GM12874 (cell line): ENCODE results near the gene PALLD.

Experiments used
- CTCF ChIP-seq: IDR thresholded peaks from 2 replicates; pipeline ENCODE4 v1.5.1; 2011; ENCODE audit warnings: low read depth, mild to moderate bottlenecking, control low read depth, low read length, moderate library complexity; ENCODE audit not compliant: insufficient read depth

Gene PALLD

DNA sequence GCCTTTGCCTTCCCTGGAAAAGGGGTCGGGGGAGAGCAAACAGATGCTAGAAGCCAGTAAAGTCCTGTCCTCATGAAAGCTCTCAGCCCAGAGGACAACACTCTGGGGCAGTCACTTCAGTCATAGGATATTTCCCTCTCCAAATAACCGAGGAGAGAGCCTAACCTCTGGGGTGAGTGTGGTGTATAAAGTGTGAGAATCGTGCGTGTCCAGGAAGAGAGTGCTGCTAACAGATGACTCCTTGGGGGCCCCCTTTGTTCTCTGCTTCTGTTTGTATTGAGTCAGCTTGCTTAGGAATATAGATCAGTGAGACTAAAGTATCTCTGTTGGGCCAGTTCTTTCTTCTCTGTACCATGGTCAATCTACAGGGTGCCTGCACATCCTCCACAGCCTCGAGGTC, 247.2 kb downstream of the PALLD start:
- no peak for TF ChIP-seq CTCF

- no peak for TF ChIP-seq CTCF
Measured at GRCh38 chr4:168748807-168749206, 252.0 kb downstream of the PALLD start.

DNA sequence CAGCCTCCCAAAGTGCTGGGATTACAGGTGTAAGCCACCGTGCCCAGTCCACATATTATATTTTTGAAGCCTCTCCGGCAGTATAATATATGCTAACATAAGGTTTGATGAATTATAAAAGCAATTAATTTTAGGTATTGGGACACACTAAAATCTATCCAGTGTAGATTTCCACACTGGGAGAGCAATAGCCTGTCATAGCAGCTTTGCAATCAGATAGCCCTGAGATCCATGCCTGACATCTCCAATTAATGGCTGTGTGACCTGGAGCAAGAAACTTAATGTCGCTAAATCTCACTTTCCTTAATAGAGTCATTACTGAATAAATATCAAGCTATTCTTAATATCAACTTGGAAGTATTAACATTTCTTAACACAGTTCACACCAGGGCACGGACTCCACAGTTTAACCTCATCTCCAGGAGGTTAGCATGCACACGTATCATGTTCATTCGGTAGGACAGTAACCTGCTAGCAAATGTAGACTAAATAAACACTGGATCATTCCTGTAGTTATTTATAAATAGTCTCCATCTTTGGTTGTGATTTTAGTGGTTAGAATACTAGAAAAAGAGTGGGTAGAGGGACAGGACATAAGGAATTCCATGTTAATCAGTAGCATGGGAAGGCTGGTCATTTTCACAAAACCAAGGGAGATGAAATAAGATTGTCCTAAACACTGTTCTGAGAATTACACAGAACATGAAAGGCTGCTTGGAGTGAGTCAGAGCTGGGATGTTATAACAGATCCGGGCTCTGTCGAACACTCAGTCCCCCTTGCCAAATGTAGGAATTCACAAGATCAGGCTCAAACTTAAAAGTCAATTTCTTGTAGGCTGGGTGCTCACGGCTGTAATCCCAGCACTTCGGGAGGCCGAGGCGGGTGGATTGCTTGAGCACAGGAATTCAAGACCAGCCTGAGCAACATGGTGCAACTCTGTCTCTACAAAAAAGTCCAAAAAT, 254.7 kb downstream of the PALLD start:
- no peak for TF ChIP-seq CTCF

DNA sequence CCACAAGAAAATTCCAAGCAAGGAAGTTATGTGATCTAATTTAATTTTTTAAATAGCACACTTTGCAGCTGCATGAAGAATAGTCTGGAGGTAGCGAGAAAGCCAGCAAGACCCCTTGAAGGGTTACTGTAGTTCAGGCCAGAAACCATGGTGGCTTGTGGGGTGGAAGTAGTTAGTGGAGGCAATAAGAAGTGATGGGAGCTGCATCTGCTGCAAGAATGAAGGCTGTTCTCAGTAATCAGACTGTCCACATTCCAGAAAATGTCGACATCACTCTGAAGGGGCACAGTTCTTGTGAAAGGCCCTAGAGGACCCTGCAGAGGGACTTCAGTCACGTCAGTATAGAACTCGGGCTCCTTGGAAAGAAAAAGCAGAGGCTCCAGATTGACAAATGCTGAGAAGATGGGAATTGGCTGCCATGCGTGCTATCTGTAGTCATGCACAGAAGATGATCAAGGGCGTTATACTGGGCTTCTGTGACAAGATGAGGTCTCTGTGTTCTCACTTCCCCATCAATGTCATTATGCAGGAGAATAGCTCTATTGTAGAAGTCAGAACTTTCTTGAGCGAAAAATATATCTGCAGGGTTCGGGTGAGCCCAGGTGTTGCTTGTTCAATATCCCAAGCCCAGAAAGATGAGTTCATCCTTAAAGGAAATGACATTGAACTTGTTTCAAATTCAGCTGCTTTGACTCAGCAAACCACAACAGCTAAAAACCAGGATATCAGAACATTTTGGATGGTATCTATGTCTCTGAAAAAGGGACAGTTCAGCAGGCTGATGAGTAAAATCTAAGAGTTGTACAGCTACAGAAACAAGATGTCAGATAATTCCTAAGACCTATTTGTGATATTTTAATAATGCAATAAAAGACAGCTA, 259.0 kb downstream of the PALLD start:
- no peak for TF ChIP-seq CTCF

DNA sequence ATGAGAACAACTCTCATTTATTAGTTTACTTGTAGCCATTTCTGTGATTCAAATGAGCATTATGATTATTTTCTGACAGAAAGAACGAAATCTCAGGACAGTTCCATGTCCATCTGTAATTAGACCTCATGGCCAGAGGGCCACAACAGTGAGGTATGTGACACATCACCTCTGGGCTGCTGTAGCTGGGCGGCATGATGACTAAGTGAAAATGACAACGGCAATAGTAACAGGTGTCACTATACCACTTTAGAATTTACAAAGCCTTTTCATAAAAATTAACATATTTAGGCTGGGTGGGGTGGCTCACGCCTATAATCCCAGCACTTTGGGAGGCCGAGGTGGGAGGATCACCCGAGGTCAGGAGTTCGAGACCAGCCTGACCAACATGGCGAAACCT, 260.6 kb downstream of the PALLD start:
- TF ChIP-seq CTCF = no peak

- TF ChIP-seq CTCF = no peak
Measured at GRCh38 chr4:168758351-168758876, 261.6 kb downstream of the PALLD start.

- TF ChIP-seq CTCF = no peak
Measured at GRCh38 chr4:168759321-168759720, 262.5 kb downstream of the PALLD start.
